Measurements from ENCODE around the gene ABTB2. TPM values are rescaled to one million over a fixed set of nuclear protein-coding genes. Genes with fewer than 3 reads are reported as not detected.

Gene ABTB2
- total and polyA plus RNA-seq, 7 donors: 4.5 to 24.7 (median 18.5) TPM

DNA sequence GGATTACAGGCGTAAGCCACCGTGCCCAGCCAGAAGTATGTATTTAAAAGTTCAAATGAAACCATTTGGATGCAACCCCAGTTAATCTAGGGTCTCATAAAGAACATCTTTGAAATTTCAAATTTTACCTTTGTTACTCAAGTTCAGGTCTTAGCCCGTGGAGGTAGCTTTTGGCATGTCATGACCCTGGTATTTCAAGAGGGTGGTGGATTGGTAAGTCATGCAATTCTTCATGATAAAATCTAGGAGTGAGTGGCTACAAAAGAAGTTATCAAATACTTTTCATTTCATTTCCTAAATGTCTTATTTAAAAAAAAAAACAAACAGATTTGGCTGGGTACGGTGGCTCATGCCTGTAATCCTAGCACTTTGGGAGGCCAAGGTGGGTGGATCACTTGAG is 80.6 kb downstream of the ABTB2 start:
- TF ChIP-seq, protein P1, sequence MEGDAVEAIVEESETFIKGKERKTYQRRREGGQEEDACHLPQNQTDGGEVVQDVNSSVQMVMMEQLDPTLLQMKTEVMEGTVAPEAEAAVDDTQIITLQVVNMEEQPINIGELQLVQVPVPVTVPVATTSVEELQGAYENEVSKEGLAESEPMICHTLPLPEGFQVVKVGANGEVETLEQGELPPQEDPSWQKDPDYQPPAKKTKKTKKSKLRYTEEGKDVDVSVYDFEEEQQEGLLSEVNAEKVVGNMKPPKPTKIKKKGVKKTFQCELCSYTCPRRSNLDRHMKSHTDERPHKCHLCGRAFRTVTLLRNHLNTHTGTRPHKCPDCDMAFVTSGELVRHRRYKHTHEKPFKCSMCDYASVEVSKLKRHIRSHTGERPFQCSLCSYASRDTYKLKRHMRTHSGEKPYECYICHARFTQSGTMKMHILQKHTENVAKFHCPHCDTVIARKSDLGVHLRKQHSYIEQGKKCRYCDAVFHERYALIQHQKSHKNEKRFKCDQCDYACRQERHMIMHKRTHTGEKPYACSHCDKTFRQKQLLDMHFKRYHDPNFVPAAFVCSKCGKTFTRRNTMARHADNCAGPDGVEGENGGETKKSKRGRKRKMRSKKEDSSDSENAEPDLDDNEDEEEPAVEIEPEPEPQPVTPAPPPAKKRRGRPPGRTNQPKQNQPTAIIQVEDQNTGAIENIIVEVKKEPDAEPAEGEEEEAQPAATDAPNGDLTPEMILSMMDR (IDR thresholded peaks at IDR 0.05): no peak
- Histone ChIP-seq H3K27ac (no peak overlapping the region), H3K4me1 (peaks cover 27% of the 10 kb centered on the region), H3K27me3 (ENCODE audit: insufficient read depth in 3 of 3, low read length in 2 of 3) (no peaks in the 10 kb centered on the region), H3K4me3 (no peak overlapping the region), H3K36me3 (ENCODE audit: insufficient read depth in 1 of 2, low read depth in 1 of 2) (no peaks in the 10 kb centered on the region), H3K9me3 (no peaks in the 10 kb centered on the region)
- 77 to 93% (median 84%) methylated on average over 4 of the region's 4 CpGs for WGBS, 3 donors
- intact Hi-C loops (cut with DNase I): loop anchor here in 1 of 2 donors (10.0 kb wide), 1 partner anchor 78 kb away; the partner anchor contains the start of gene ABTB2
- ATAC-seq (no peak), DNase-seq (no peak)

DNA sequence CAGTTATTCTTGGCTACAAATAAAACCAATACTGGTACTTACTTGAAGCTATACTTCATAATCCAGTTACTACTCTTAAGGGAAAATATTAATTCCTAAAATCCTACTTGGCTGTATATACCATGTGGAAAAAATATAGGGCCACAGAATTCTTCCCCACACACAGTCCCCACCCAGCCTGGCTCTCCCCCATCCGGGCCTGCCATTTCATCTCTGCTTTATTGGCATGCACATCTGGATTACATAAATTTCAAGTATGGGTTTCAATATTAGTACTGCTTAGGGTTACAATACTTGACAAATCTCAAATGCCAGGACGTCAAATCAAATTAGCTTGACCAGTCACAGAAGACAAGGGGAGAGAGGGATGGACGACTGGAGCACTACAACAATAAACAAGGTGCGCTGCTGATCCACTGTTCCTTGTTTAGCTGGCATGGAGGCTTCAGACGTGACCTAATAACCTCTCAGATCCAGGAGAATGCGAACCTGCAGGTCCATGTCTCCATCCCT is 81.4 kb downstream of the ABTB2 start:
- no peaks in the 10 kb centered on the region for H3K9me3 ChIP-seq
- DNase-seq: no peak
- no peak overlapping the region for H3K4me3 ChIP-seq
- intact Hi-C loops (cut with DNase I): loop anchor here in 1 of 2 donors (10.0 kb wide), 1 partner anchor 78 kb away; the partner anchor contains the start of gene ABTB2
- TF ChIP-seq, protein P1 (IDR thresholded peaks at IDR 0.05): no peak
- peaks cover 27% of the 10 kb centered on the region for H3K4me1 ChIP-seq
- H3K27me3 ChIP-seq (ENCODE audit: insufficient read depth in 3 of 3, low read length in 2 of 3): no peaks in the 10 kb centered on the region
- H3K27ac ChIP-seq: no peak overlapping the region
- no peaks in the 10 kb centered on the region for H3K36me3 ChIP-seq (ENCODE audit: insufficient read depth in 1 of 2, low read depth in 1 of 2)
- WGBS, 3 donors: 83 to 93% (median 86%) methylated on average over 6 of the region's 6 CpGs
- ATAC-seq: no peak

DNA sequence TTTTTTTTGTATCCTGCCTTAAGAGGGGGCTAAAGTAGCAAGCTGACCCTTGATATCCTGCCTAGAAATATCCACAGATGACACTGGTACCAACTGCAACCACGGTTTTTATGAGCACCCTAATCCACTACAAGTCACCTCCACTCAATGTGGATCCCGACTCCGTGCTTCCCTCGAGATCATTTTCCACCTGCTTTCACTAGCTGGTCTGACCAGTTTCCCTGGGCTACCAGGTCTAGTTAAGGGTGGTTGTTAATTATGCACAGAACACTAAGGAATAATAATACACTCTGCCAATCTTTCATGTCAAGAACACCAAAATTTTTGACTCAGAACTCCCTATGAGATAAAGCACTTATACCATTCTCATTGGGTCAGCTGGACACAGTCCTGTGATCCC is 82.3 kb downstream of the ABTB2 start:
- WGBS, 3 donors: 69 to 80% (median 80%) methylated on average over 4 of the region's 4 CpGs
- H3K4me1 ChIP-seq: peaks cover 27% of the 10 kb centered on the region
- TF ChIP-seq, protein P1 (IDR thresholded peaks at IDR 0.05): no peak
- no peaks in the 10 kb centered on the region for H3K9me3 ChIP-seq
- no peaks in the 10 kb centered on the region for H3K27me3 ChIP-seq (ENCODE audit: insufficient read depth in 3 of 3, low read length in 2 of 3)
- H3K36me3 ChIP-seq (ENCODE audit: insufficient read depth in 1 of 2, low read depth in 1 of 2): no peaks in the 10 kb centered on the region
- no peak for ATAC-seq
- H3K4me3 ChIP-seq: no peak overlapping the region
- peak overlapping the region; percentile 71 for H3K27ac ChIP-seq
- no peak for DNase-seq
- intact Hi-C loops (cut with DNase I): loop anchor here in 1 of 2 donors (10.0 kb wide), 1 partner anchor 79 kb away; the partner anchor contains the start of gene ABTB2

DNA sequence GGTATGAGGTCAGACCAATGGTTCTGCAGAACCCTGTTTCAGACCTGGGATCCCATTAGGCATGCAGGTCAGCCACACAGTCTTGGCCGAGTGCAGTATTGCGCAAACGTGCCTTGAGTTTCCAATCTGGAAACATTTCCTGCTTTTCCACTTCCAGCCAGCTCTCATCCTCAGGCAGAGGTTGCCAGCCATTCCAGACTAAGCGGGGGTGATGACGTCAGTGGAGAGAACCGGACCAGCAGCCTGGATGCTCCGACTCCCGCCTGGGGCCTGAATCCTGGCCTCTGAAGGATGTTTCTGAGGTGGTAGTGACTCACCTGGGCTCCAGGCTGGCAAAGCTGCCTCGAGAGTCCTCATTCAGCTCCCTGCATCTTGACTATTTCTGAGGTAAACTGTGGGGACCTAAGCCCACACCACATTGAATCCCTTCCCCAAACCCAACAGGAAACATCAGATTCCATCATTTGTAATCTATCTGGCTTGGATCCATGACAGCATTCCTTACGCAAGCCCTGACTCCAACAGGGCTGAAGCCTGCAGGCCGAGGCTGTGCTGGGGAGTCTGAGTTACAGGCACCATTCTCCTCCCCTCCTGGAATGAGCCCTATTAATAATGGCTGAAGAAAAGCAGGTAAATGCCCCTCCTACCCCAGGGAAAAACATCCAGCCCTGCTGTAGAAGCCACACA is 83.0 kb downstream of the ABTB2 start:
- TF ChIP-seq, protein P1 (IDR thresholded peaks at IDR 0.05): no peak
- H3K27me3 ChIP-seq (ENCODE audit: insufficient read depth in 3 of 3, low read length in 2 of 3): no peaks in the 10 kb centered on the region

More for the DNA sequence above, 83.0 kb downstream of the ABTB2 start:
- DNase-seq (peak; percentile 87 to 91), ATAC-seq (peak; percentile 87 to 92 (median 90))
- peak overlapping the region; percentile 71 for H3K27ac ChIP-seq
- no peak overlapping the region for H3K4me3 ChIP-seq
- H3K36me3 ChIP-seq (ENCODE audit: insufficient read depth in 1 of 2, low read depth in 1 of 2): no peaks in the 10 kb centered on the region
- H3K4me1 ChIP-seq: peaks cover 27% of the 10 kb centered on the region
- intact Hi-C loops (cut with DNase I): loop anchor here in 1 of 2 donors (10.0 kb wide), 1 partner anchor 80 kb away; the partner anchor contains the start of gene ABTB2
- no peaks in the 10 kb centered on the region for H3K9me3 ChIP-seq
- WGBS, 3 donors: 14 to 20% (median 16%) methylated on average over 11 of the region's 11 CpGs

Measured in psoas muscle (tissue), 8 donors.